GM23248 (cell line): ENCODE measurements around the gene PRUNE2. TPM values are rescaled to one million over a fixed set of nuclear protein-coding genes. Genes with fewer than 3 reads are reported as not detected.

Experiments
- DNase-seq: peaks from one replicate; pipeline ENCODE4 v3.0.0-alpha.2; 2015
- H2AFZ ChIP-seq: fragments of 200-600 bp; sonication (generic); 2 replicates; pipeline ENCODE4 v1.6.1; 2016; ENCODE audit warnings: antibody characterized with exemption
- H3F3A ChIP-seq: fragments of 200-600 bp; sonication (generic); 2 replicates; pipeline ENCODE4 v1.6.1; 2016; ENCODE audit warnings: mild to moderate bottlenecking, antibody characterized with exemption, mixed run types; ENCODE audit not compliant: insufficient read depth
- H3K27ac ChIP-seq: fragments of 200-600 bp; sonication (generic); 2 replicates; pipeline ENCODE4 v1.5.1; 2016; ENCODE audit warnings: mild to moderate bottlenecking
- H3K27me3 ChIP-seq: fragments of 200-600 bp; sonication (generic); replicated peaks from 2 replicates; pipeline ENCODE4 v1.6.1; 2016; ENCODE audit warnings: mild to moderate bottlenecking; ENCODE audit not compliant: insufficient read depth
- H3K36me3 ChIP-seq: fragments of 200-600 bp; sonication (generic); 2 replicates; pipeline ENCODE4 v1.6.1; 2016; ENCODE audit warnings: low read depth, mild to moderate bottlenecking
- H3K4me1 ChIP-seq: fragments of 200-600 bp; sonication (generic); 2 replicates; pipeline ENCODE4 v1.6.1; 2016; ENCODE audit warnings: mild to moderate bottlenecking; ENCODE audit not compliant: insufficient read depth
- H3K4me2 ChIP-seq: fragments of 200-600 bp; sonication (generic); one replicate; pipeline ENCODE4 v1.6.1; 2016; ENCODE audit warnings: mild to moderate bottlenecking; ENCODE audit not compliant: unreplicated experiment
- H3K4me3 ChIP-seq: fragments of 200-600 bp; sonication (generic); 2 replicates; pipeline ENCODE4 v1.5.1; 2016; ENCODE audit warnings: mild to moderate bottlenecking
- H3K79me2 ChIP-seq: fragments of 200-600 bp; sonication (generic); 2 replicates; pipeline ENCODE4 v1.6.1; 2016; ENCODE audit warnings: mild to moderate bottlenecking; ENCODE audit not compliant: insufficient read depth
- H3K9ac ChIP-seq: fragments of 200-600 bp; sonication (generic); 2 replicates; pipeline ENCODE4 v1.6.1; 2016; ENCODE audit warnings: mild to moderate bottlenecking
- H3K9me2 ChIP-seq: fragments of 200-600 bp; sonication (generic); 2 replicates; pipeline ENCODE4 v1.6.1; 2016; ENCODE audit warnings: mixed run types, mild to moderate bottlenecking, moderate library complexity; ENCODE audit not compliant: insufficient read depth
- H3K9me3 ChIP-seq: fragments of 200-600 bp; sonication (generic); one replicate; pipeline ENCODE4 v1.6.1; 2017; ENCODE audit warnings: low read depth
- H4K20me1 ChIP-seq: fragments of 200-600 bp; sonication (generic); 2 replicates; pipeline ENCODE4 v1.6.0; 2016; ENCODE audit not compliant: insufficient read depth
- EZH2 ChIP-seq: fragments of 200-600 bp; sonication (generic); IDR thresholded peaks from 2 replicates; pipeline ENCODE4 v1.6.1; 2018; ENCODE audit warnings: antibody characterized with exemption, mild to moderate bottlenecking; ENCODE audit not compliant: insufficient read depth, poor library complexity, severe bottlenecking
- EZH2phosphoT487 ChIP-seq: fragments of 200-600 bp; sonication (generic); IDR thresholded peaks from 2 replicates; pipeline ENCODE4 v1.6.1; 2018; ENCODE audit warnings: antibody characterized with exemption, moderate library complexity, mild to moderate bottlenecking, low read depth; ENCODE audit not compliant: insufficient read depth
- WGBS, 2 experiments: methylation state at CpG; one replicate each; pipeline ENCODE4 v1.1.6; 2015 to 2017; ENCODE audit warnings: low lambda C conversion rate in 2 of 2, low coverage in 1 of 2; ENCODE audit errors: missing lambda C conversion rate in 2 of 2; 5-methylcytosine and 5-hydroxymethylcytosine counted together
- in situ Hi-C: fragments of 300-500 bp; cut with MboI; formaldehyde crosslinking; loops from 2 replicates; pipeline ENCODE4 v1.15.0; 2020
- polyA plus RNA-seq: library from polyadenylated mRNA; unstranded; fragments of >200 nt; fragmentation: Nextera tagmentation; extraction: Ambion mirVana; gene quantifications from 2 replicates; pipeline ENCODE4 v1.2.1, GENCODE V29; 2016
- total RNA-seq: library from RNA; depleted of rRNA; stranded (reverse); fragments of >200 nt; shearing (Covaris generic); gene quantifications from 2 replicates; pipeline ENCODE4 v1.2.3, GENCODE V29; 2014

The PRUNE2 gene
- total and polyA plus RNA-seq, 2 experiments from 2014 or later = 2.0 to 8.8 TPM

DNA sequence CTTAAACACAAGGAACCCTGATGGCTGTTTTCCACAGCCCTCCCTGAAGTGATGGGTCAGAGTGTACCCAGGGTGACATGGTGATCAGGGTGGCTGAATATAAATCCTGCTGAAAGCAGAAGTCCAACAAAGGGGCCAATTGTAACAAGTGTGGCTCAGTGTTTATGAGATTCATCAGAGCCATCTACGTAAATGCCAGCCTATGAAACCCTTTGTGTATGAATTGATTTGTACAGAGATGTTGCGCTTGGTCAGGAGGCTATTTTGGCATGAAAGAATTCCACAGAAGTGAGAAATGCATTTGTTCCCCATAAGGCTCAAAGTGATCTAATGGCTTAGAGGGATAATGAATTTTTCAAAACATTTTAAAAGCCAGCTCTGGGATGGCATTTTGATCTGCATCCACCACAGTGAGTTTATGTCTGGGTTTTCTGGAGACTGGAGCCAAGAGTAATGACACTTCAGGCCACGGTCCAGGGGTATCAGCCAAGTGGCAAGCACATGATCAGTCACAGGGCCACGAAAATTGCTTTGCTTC, 12.4 kb downstream of the PRUNE2 start:
- Histone ChIP-seq H3K9me3 (no peaks in the 10 kb centered on the region), H3K27ac (no peak overlapping the region), H3K4me1 (peaks cover 3% of the 10 kb centered on the region; the same call in 1 of the 2 replicates), H3F3A (no peaks in the 10 kb centered on the region), H3K4me2 (no peak overlapping the region), H3K9me2 (no peaks in the 10 kb centered on the region), H2AFZ (no peak overlapping the region), H3K9ac (no peak overlapping the region), H3K79me2 (no peaks in the 10 kb centered on the region), H3K36me3 (no peaks in the 10 kb centered on the region), H4K20me1 (no peaks in the 10 kb centered on the region), H3K4me3 (no peak overlapping the region), H3K27me3 (no peaks in the 10 kb centered on the region)
- TF ChIP-seq EZH2phosphoT487 (no peak), EZH2 (no peak)
- peak; percentile 35 for DNase-seq
- 18 to 23% methylated on average over 4 of the region's 4 CpGs for WGBS, 2 experiments
- in situ Hi-C loops = loop anchor here (25.0 kb wide), 1 partner anchor 456 kb away; no protein-coding TSS in a partner anchor

DNA sequence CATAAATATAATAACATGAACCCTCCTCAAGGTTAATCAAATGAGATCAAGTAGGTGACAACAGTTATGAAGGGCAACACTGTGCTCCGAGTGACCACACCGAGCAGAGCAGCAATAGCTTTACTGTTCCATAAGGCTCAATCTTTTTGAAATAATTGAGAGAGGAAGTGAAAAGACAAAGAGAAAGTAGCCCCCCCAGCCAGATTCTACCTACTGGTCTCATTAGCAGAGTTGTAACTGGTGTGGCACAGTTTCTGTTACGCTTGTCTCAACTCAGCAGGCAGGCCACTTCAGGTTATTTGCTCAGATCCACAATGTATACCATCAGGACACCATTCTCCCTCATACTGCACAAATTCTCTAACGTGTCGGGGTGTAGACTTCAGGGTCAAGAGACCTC, 14.0 kb downstream of the PRUNE2 start:
- no peak overlapping the region for H3K27ac ChIP-seq

GRCh38 chr9:76891279-76891678, 14.6 kb downstream of the PRUNE2 start:
- WGBS, 2 experiments = 79 to 84% methylated on average over 5 of the region's 5 CpGs
- Histone ChIP-seq H4K20me1 (no peaks in the 10 kb centered on the region), H3K9ac (no peak overlapping the region), H3K27ac (no peak overlapping the region), H3K9me3 (no peaks in the 10 kb centered on the region), H3K9me2 (no peaks in the 10 kb centered on the region), H3K36me3 (no peaks in the 10 kb centered on the region), H3K4me2 (no peak overlapping the region), H3K4me1 (peaks cover 3% of the 10 kb centered on the region; the same call in 1 of the 2 replicates), H2AFZ (no peak overlapping the region), H3K4me3 (no peak overlapping the region), H3K27me3 (no peaks in the 10 kb centered on the region), H3F3A (no peaks in the 10 kb centered on the region), H3K79me2 (no peaks in the 10 kb centered on the region)
- in situ Hi-C loops = loop anchor here (25.0 kb wide), 1 partner anchor 454 kb away; no protein-coding TSS in a partner anchor
- no peak for DNase-seq
- TF ChIP-seq EZH2phosphoT487 (no peak), EZH2 (no peak)

More for the DNA sequence above, 14.0 kb downstream of the PRUNE2 start:
- no peak overlapping the region for H3K4me2 ChIP-seq
- no peak for DNase-seq
- H3K9me3 ChIP-seq = no peaks in the 10 kb centered on the region
- no peaks in the 10 kb centered on the region for H3F3A ChIP-seq
- no peaks in the 10 kb centered on the region for H3K9me2 ChIP-seq
- H3K4me3 ChIP-seq = no peak overlapping the region
- no peak overlapping the region for H2AFZ ChIP-seq
- peaks cover 3% of the 10 kb centered on the region; the same call in 1 of the 2 replicates for H3K4me1 ChIP-seq
- TF ChIP-seq EZH2 = no peak
- TF ChIP-seq EZH2phosphoT487 = no peak
- H3K36me3 ChIP-seq = no peaks in the 10 kb centered on the region
- in situ Hi-C loops = loop anchor here (25.0 kb wide), 1 partner anchor 455 kb away; no protein-coding TSS in a partner anchor
- H3K79me2 ChIP-seq = no peaks in the 10 kb centered on the region
- H3K9ac ChIP-seq = no peak overlapping the region
- no peaks in the 10 kb centered on the region for H4K20me1 ChIP-seq
- H3K27me3 ChIP-seq = no peaks in the 10 kb centered on the region
- WGBS, 2 experiments = 78 to 80% methylated on average over 5 of the region's 5 CpGs

DNA sequence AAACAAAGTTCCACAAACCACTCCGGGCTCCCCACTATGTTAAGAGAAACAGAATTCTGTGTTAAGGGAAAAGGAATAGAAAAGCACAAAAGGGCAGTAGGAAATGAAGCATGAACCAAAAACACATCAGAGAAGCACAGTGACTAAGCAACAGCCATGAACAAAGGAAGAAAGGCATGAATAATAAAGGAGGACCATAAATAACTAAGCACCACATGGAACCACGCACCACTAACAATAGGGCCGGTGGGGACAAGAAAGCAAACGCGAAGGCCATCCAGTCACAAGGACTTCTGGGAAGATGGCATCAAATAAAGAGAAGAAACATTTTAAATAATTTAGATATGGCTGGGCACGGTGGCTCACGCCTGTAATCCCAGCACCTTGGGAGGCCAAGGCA, 18.0 kb downstream of the PRUNE2 start:
- no peaks in the 10 kb centered on the region for H4K20me1 ChIP-seq
- H3K9me2 ChIP-seq = no peaks in the 10 kb centered on the region
- DNase-seq = no peak
- H3K9me3 ChIP-seq = no peaks in the 10 kb centered on the region
- H3K27me3 ChIP-seq = no peaks in the 10 kb centered on the region
- peak overlapping the region; percentile 44; the same call in 1 of the 2 replicates for H3K4me3 ChIP-seq
- H3K79me2 ChIP-seq = no peaks in the 10 kb centered on the region
- no peaks in the 10 kb centered on the region for H3K4me1 ChIP-seq
- no peaks in the 10 kb centered on the region for H3K36me3 ChIP-seq
- in situ Hi-C loops = loop anchor here (25.0 kb wide), 1 partner anchor 451 kb away; no protein-coding TSS in a partner anchor
- H3K4me2 ChIP-seq = peak overlapping the region; percentile 63
- no peak overlapping the region for H3K9ac ChIP-seq
- H3F3A ChIP-seq = no peaks in the 10 kb centered on the region
- H2AFZ ChIP-seq = peak overlapping the region; percentile 80
- TF ChIP-seq EZH2phosphoT487 (no peak), EZH2 (no peak)
- 77 to 82% methylated on average over 7 of the region's 7 CpGs for WGBS, 2 experiments
- H3K27ac ChIP-seq = no peak overlapping the region
